Motor neuron (in vitro differentiated cells): ENCODE measurements around the gene ARHGEF25. TPM values are rescaled to one million over a fixed set of nuclear protein-coding genes. Genes with fewer than 3 reads are reported as not detected.
A peak's percentile ranks its signal among the peaks of the same experiment; 100 is the strongest.
"Not testable (repeated sequence)": the region's sequence is repeated elsewhere in the genome, so short reads cannot be mapped to it uniquely, and the experiment has no call there.

Source experiments
- ATAC-seq, 8 experiments: fragments of 200-7000 bp; cut with Tn5 transposase; replicated peaks in 6 of 8; 2 replicates each; pipeline ENCODE4 v1.8.0; 2021; ENCODE audit warnings: mild to moderate bottlenecking in 8 of 8, moderate library complexity in 8 of 8
- H3K27ac ChIP-seq, 2 donors: fragments of 250-450 bp; sonication (Bioruptor Pico); 2 replicates each; pipeline ENCODE4 v1.9.0; 2021; ENCODE audit warnings: antibody characterized with exemption in 2 of 2, mild to moderate bottlenecking in 2 of 2, moderate library complexity in 1 of 2
- H3K4me1 ChIP-seq, 2 donors: fragments of 250-450 bp; sonication (Bioruptor Pico); replicated peaks in 1 of 2; 2 replicates each; pipeline ENCODE4 v1.6.1; 2021; ENCODE audit warnings: antibody characterized with exemption in 2 of 2, mild to moderate bottlenecking in 2 of 2, moderate library complexity in 1 of 2
- H3K4me3 ChIP-seq, 5 donors: fragments of 250-450 bp; sonication (Bioruptor Pico); 2 replicates each; pipeline ENCODE4 v1.9.0; 2021; ENCODE audit warnings: antibody characterized with exemption in 5 of 5, mild to moderate bottlenecking in 5 of 5, moderate library complexity in 4 of 5
- WGBS, 10 experiments: fragments of 450-650 bp; shearing (Covaris generic); methylation state at CpG; one replicate each; pipeline ENCODE4 v1.0.0; 2022; 5-methylcytosine and 5-hydroxymethylcytosine counted together
- in situ Hi-C, 9 experiments: fragments of 400-800 bp; cut with MboI; loops; one replicate each; pipeline ENCODE4 v1.15.0; 2021; ENCODE audit warnings: low sequenced_read_pairs in 9 of 9, low pct_unique_long_range_greater_than_20kb in 2 of 9; ENCODE audit not compliant: unreplicated experiment in 9 of 9
- total RNA-seq, 8 experiments: library from RNA; unstranded; fragments of 300-600 nt; gene quantifications; 2 replicates each; pipeline versions ENCODE4 v1.2.3 to v1.2.4, GENCODE V29; 2022

The ARHGEF25 gene
- 10 to 100 TPM; 16.1 to 28.5 (median 17.9) TPM for total RNA-seq

DNA sequence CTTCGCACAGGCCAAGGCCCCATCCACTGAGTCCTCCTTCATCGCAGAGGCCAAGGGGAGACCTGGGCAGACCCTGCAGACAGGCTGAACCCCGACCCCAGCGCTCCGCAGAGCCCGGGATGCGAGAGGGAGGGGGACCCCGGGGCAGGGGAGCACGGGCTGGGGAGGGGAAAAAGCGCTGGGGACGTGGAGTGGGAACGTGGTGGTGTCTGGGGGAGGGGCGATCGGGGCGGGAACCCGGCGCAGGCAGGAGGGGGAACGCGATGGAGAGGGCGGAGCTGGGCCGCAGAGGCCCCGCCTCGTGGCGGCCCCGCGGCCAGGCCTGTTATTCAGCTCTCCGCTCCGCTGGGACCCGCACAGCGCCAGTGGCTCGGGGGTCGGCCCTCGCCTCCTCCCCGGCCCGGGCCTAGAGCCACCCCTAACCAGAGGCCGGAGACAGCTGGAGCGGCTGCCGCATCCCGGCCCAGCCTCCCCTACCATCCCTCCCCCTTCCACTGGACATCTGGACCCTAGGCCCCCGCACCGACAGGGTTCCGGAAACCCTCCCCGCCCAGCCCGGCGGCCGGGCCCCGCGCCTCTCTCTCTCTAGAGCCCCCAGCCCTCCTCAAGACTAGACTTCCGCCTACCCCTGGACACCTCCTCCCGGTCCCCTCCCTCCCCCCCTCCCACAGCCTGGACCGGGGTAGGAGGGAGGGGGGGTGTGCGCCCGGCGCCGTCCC, at the start of gene ARHGEF25:
Gene ARHGEF25, plus strand, starts transcription at position 328 of the 719 bp plus-strand sequence. CDS start 460 bp downstream, outside the sequence.
- 0% methylated on average over 1 of the region's 55 CpGs; no CpG with 5 or more reads in 9 of the 10 experiments for WGBS, 10 experiments
- ATAC-seq: peak; percentile 73 to 91 (median 89)
- Histone ChIP-seq H3K4me3 (peak within 1 kb of the TSS; percentile 40 to 70 (median 50)), H3K27ac (peak within 1 kb of the TSS; percentile 83 to 94), H3K4me1 (peaks cover 22 to 26% of the 10 kb centered on the region in 2 donors)
- in situ Hi-C loops: no loop called here

DNA sequence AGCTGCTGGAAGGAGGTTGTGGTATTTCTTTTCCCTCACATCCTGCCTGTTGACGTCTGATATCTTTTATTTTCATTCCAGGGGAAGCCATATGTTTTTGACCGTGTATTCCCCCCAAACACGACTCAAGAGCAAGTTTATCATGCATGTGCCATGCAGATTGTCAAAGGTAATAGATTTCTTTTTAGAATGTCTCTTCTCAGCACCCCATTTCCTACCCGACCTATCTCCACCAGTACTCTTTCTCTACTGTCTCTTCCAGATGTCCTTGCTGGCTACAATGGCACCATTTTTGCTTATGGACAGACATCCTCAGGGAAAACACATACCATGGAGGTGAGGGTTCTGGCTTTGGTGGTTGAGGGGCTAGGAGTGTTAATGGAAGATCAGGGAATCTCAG, 47.9 kb upstream of the ARHGEF25 start:
- ATAC-seq: no peak
- Histone ChIP-seq H3K4me1 (no peaks in the 10 kb centered on the region), H3K4me3 (no peak overlapping the region), H3K27ac (no peak overlapping the region)
- 0 to 92% (median 57%) methylated on average over 1 to 4 of the region's 4 CpGs; no CpG with 5 or more reads in 1 of the 10 experiments for WGBS, 10 experiments
- in situ Hi-C loops: no loop called here

DNA sequence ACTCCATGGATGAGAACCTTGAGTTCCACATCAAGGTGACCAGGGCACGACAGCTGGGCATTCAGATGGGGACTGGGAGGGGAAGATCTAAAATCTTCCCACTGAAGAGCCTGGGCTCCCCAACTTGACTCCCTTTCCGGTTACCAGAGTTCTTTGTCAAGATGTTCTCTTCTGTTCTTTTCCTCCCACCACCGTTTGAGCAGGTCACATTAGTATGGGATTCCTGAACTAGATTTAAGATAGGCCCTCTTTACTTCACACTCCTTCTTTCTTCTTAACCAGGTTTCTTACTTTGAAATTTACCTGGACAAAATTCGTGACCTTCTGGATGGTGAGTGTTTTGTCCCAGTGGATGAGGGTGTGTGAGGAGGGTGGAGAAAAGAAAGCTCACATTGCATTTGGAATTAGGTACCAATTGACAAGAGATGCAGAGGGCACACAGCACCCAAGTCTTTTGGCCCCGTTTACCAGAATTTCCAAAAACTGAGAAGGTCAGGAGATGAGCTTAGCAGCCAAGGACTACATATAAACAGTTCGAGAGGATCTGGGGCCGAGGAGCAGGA, 47.0 kb upstream of the ARHGEF25 start:
- Histone ChIP-seq H3K4me3 (no peak overlapping the region), H3K27ac (no peak overlapping the region), H3K4me1 (no peaks in the 10 kb centered on the region)
- no peak for ATAC-seq
- in situ Hi-C loops: no loop called here
- WGBS, 10 experiments: 60 to 92% (median 80%) methylated on average over 2 to 7 of the region's 7 CpGs; no CpG with 5 or more reads in 1 of the 10 experiments

DNA sequence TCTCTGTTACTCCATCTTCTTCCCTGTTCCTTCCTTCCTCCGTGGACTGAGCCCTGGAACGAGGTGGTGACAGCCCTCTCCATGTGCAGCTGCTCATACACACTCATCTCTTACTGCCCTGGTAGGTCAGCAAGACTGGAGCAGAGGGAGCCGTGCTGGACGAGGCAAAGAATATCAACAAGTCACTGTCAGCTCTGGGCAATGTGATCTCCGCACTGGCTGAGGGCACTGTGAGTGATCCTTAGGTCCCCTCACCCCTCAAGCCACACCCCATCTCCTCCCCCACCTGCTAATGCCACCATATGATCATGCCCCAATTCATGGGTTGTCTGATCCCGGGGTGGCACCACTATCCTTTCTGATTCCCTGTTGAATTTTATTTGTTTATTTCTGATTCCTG, 42.4 kb upstream of the ARHGEF25 start:
- H3K4me1 ChIP-seq: no peaks in the 10 kb centered on the region
- in situ Hi-C loops: no loop called here
- 0 to 93% (median 82%) methylated on average over 1 to 5 of the region's 6 CpGs; no CpG with 5 or more reads in 2 of the 10 experiments for WGBS, 10 experiments
- no peak for ATAC-seq
- no peak overlapping the region for H3K4me3 ChIP-seq
- H3K27ac ChIP-seq: no peak overlapping the region

DNA sequence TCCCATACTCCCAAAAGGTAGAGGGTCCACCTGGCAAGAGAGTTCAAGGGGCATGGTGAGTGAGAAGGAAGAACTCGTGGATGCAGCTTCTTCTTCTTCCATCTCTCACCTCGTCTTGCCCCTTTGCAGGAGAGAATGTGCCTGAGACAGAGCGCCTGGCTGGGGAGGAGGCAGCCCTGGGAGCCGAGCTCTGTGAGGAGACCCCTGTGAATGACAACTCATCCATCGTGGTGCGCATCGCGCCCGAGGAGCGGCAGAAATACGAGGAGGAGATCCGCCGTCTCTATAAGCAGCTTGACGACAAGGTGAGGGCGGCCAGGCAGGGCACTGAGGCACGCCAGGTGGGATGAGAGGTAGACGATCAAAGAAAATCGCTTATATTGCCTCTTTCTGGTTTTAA, 41.4 kb upstream of the ARHGEF25 start:
- Histone ChIP-seq H3K4me3 (no peak overlapping the region), H3K4me1 (no peaks in the 10 kb centered on the region), H3K27ac (no peak overlapping the region)
- no peak for ATAC-seq
- WGBS, 10 experiments: 36 to 100% (median 83%) methylated on average over 1 to 11 of the region's 18 CpGs; no CpG with 5 or more reads in 2 of the 10 experiments
- in situ Hi-C loops: no loop called here

DNA sequence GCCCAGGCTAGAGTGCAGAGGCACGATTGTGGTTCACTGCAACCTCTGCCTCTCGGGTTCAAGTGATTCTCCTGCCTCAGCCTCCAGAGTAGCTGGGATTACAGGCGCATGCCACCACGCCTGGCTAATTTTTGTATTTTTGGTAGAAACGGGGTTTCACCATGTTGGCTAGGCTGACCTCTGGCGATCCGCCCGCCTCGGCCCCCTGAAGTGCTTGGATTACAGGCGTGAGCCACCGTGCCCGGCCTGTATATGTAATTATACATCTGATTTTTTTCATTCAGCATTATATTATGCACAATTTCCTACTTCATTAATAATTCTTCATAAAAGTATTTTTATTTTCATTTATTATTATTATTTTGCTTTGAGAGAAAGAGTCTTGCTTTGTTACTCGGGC, 40.8 kb upstream of the ARHGEF25 start:
- in situ Hi-C loops, ATAC-seq, H3K27ac ChIP-seq, H3K4me1 ChIP-seq, H3K4me3 ChIP-seq: not testable (repeated sequence)
- WGBS, 10 experiments: 14 to 93% (median 67%) methylated on average over 1 to 9 of the region's 13 CpGs; no CpG with 5 or more reads in 1 of the 10 experiments

DNA sequence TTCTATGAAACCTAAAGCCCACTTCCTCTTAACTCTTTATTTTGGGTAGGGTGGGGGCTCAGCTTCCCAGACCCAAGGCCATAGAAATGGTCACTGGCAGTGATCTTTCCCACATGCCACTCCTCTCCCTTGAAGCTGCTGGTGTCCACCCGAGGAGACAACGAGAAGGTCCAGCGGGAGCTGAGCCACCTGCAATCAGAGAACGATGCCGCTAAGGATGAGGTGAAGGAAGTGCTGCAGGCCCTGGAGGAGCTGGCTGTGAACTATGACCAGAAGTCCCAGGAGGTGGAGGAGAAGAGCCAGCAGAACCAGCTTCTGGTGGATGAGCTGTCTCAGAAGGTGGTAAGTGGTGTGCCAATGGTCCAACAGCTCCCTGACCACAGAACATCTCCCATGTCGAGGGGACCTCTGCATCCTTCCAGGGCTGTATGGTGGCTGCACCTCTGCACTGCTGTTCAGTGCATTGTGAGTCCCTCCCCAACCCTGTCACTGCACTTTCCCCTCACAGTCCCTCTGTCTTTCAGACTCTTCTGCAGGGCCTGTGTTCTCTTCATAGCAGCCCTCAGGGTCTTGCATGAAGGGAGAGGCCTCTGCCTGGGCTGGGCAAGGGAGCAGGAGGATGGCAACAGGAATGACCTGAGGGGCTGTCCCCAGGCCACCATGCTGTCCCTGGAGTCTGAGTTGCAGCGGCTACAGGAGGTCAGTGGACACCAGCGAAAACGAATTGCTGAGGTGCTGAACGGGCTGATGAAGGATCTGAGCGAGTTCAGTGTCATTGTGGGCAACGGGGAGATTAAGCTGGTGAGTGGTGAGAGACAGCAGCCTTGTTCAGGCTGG, 39.1 kb upstream of the ARHGEF25 start:
- Histone ChIP-seq H3K27ac (no peak overlapping the region), H3K4me1 (no peaks in the 10 kb centered on the region), H3K4me3 (no peak overlapping the region)
- in situ Hi-C loops: no loop called here
- WGBS, 10 experiments: 0 to 100% (median 82%) methylated on average over 1 to 8 of the region's 12 CpGs; no CpG with 5 or more reads in 3 of the 10 experiments
- no peak for ATAC-seq

DNA sequence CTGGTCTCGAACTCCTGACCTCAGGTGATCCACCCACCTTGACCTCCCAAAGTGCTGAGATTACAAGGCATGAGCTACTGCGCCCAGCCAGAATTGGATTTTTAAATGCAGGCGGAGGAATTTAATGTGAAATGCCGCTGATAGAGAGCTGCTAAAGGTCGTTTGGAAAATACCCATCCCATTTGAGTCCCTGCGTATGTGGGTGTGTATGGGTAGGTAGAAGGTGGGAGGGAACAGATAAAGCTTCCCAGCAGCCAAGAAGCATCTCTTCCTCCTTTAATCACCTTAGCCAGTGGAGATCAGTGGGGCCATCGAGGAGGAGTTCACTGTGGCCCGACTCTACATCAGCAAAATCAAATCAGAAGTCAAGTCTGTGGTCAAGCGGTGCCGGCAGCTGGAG, 36.4 kb upstream of the ARHGEF25 start:
- 33 to 100% (median 85%) methylated on average over 1 to 8 of the region's 10 CpGs; no CpG with 5 or more reads in 2 of the 10 experiments for WGBS, 10 experiments
- Histone ChIP-seq H3K4me3 (no peak overlapping the region), H3K27ac (no peak overlapping the region), H3K4me1 (no peaks in the 10 kb centered on the region)
- in situ Hi-C loops: no loop called here
- no peak for ATAC-seq

DNA sequence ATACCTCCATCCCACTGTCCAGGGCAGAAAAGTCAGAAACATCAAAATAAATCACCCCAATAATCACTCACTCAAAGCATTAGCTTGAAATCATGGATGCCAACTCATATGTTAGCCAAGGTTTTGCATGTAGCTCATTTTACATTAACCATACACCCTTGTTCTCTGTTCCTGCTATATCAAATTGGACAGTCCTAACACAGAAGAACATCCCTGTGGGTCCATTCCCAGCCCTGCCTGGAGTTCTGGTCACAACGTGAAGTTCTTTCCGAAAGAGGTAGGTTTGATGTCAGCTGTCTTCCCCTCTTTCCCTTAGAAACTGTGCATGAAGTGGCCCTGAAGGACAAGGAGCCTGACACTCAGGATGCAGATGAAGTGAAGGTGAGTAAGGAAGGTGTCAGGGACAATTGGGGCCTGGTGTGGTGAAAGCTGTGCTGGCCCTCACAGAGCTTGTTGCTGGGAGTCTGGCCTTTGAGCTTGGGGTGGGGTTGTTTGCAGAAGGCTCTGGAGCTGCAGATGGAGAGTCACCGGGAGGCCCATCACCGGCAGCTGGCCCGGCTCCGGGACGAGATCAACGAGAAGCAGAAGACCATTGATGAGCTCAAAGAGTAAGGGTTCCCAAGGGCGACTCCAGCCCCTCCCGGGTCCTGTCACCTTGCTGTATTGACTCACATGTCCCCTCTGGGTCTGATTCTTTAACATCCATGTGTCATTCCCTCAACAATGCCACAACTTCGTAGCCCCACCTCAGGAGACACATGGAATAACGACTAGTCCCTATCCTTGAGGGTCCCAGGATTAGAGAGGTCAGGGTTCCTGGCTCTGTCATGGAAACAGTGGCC, 35.2 kb upstream of the ARHGEF25 start:
- H3K4me1 ChIP-seq: no peaks in the 10 kb centered on the region
- no peak overlapping the region for H3K27ac ChIP-seq
- ATAC-seq: no peak
- in situ Hi-C loops: no loop called here
- 33 to 100% (median 87%) methylated on average over 1 to 9 of the region's 12 CpGs; no CpG with 5 or more reads in 3 of the 10 experiments for WGBS, 10 experiments
- no peak overlapping the region for H3K4me3 ChIP-seq

DNA sequence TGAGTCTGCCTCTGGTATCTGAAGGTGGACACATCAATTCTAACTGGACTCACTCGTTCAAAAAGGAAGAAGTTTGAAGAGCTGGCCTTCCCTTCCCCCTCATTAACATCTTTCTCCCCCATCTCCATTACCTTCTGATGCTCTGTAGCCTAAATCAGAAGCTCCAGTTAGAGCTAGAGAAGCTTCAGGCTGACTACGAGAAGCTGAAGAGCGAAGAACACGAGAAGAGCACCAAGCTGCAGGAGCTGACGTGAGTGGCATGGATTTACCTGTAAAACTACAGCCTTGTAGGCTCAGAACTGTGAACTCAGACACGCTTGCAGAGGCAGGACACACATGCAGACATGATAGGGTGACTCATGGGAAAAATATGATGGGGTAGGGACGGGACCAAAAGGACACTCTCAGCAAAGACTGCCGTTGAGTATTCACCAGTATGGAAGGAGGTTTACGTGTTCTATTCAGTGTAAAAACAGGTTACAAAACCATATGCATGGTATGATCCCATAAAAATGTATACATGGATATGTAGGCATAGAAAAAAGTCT, 34.5 kb upstream of the ARHGEF25 start:
- in situ Hi-C loops: no loop called here
- ATAC-seq: no peak
- no peaks in the 10 kb centered on the region for H3K4me1 ChIP-seq
- no peak overlapping the region for H3K4me3 ChIP-seq
- H3K27ac ChIP-seq: no peak overlapping the region
- 56 to 100% (median 79%) methylated on average over 1 to 7 of the region's 9 CpGs; no CpG with 5 or more reads in 1 of the 10 experiments for WGBS, 10 experiments

DNA sequence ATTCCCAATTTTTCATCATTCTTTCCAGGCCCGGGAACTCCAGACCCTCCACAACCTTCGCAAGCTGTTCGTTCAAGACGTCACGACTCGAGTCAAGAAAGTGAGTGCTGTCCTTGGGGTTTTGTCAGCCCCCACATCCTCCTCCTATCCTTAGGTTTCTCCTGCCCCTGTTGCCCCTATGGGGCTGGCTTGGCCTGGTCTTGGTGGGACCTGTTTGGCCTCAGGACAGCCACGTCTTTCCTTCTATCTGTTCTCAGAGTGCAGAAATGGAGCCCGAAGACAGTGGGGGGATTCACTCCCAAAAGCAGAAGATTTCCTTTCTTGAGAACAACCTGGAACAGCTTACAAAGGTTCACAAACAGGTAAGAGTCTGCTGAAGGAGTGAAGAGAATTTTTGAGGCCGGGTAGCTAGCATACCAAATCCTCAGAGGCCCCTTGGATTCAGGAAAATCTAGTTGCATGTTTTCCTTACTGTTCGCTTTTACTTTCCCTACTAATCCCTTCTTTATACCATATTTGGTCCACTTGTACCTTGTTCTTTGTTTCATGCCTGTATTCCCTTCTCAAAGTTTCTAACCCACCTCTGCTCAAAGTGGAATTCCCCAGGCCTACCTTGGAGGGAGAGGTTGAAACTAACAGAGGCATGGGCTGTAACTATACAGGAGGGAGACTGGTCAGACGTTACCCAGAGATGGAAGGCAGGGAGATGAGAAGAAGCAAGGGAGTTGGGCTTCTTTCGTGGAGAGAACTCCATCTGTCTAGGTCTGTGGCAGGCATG, 33.1 kb upstream of the ARHGEF25 start:
- Histone ChIP-seq H3K27ac (no peak overlapping the region), H3K4me1 (no peaks in the 10 kb centered on the region), H3K4me3 (no peak overlapping the region)
- ATAC-seq: no peak
- WGBS, 10 experiments: 66 to 100% (median 80%) methylated on average over 1 to 8 of the region's 12 CpGs; no CpG with 5 or more reads in 1 of the 10 experiments
- in situ Hi-C loops: no loop called here

DNA sequence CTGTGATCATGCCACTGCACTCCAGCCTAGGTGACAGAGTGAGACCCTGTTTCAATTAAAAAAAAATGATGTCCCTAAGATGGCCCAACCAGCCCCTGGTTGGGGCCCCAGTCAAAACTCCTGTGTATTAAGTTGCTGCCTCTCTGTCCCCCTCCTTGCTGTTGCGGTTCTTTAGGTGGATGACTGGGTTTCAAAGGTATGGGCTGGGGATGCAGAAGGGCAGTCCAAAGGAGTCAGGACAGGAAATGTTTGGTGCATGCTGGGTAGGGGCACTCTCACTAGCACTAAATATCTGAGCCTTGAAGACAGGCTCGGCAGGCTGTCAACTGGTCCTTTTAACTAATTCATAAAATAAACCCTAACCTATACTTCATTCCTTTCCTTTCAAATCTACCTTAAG, 32.2 kb upstream of the ARHGEF25 start:
- 60 to 100% (median 92%) methylated on average over 1 to 2 of the region's 2 CpGs; no CpG with 5 or more reads in 3 of the 10 experiments for WGBS, 10 experiments
- no peaks in the 10 kb centered on the region for H3K4me1 ChIP-seq
- in situ Hi-C loops: no loop called here
- H3K4me3 ChIP-seq: no peak overlapping the region
- no peak for ATAC-seq
- H3K27ac ChIP-seq: no peak overlapping the region
